HEK293 (cell line): ENCODE measurements around the gene ZNF469.

Experiments
- CTCF ChIA-PET: fragments of 350-600 bp; formaldehyde crosslinking; extraction: SDS; loops from one replicate; lab custom pipeline; 2021; ENCODE audit warnings: antibody characterized with exemption; lab: Yijun Ruan, JAX
- POLR2A ChIA-PET: fragments of 300-600 bp; formaldehyde crosslinking; extraction: SDS; loops from one replicate; lab custom pipeline; 2020; ENCODE audit warnings: antibody characterized with exemption, inconsistent platforms; lab: Yijun Ruan, JAX
- H3K27ac ChIP-seq: fragments of 200-500 bp; sonication (Bioruptor generic); 2 replicates; pipeline ENCODE4 v1.5.1; 2014; ENCODE audit warnings: low read depth, low read length, control low read depth, inconsistent platforms; ENCODE audit errors: extremely low read depth
- H3K36me3 ChIP-seq, 2 experiments: fragments of 200-500 bp in 1 of 2; sonication (Bioruptor generic) in 1 of 2; 1 replicate in 1 of 2; 2 replicates in 1 of 2; pipeline ENCODE4 v1.5.1; 2014 to 2017; ENCODE audit warnings: inconsistent platforms in 2 of 2, low read length in 2 of 2; ENCODE audit not compliant: control insufficient read depth in 2 of 2, insufficient read depth in 1 of 2
- H3K4me1 ChIP-seq: fragments of 200-500 bp; sonication (Bioruptor generic); 2 replicates; pipeline ENCODE4 v1.5.1; 2014; ENCODE audit warnings: mild to moderate bottlenecking, low read length, inconsistent platforms; ENCODE audit not compliant: control insufficient read depth, insufficient read depth
- H3K4me3 ChIP-seq: 2 replicates; pipeline ENCODE4 v1.5.1; 2011; ENCODE audit warnings: low read depth, mild to moderate bottlenecking, control low read depth, low read length, moderate library complexity
- H3K9me3 ChIP-seq: fragments of 200-500 bp; sonication (Bioruptor generic); 2 replicates; pipeline ENCODE4 v1.5.1; 2014; ENCODE audit warnings: low read depth, low read length, inconsistent platforms; ENCODE audit not compliant: control insufficient read depth, insufficient read depth
- GFI1B ChIP-seq: fragments of 450-650 bp; formaldehyde crosslinking; IDR thresholded peaks from 2 replicates; pipeline ENCODE4 v1.5.1; 2016; ENCODE audit warnings: missing biosample characterization, missing genetic modification characterization
- HIC1 ChIP-seq: fragments of 450-650 bp; formaldehyde crosslinking; IDR thresholded peaks from 2 replicates; pipeline ENCODE4 v1.5.1; 2016; ENCODE audit warnings: missing biosample characterization, missing genetic modification characterization
- HOXA7 ChIP-seq: sonication (generic); formaldehyde crosslinking; IDR thresholded peaks from 2 replicates; pipeline ENCODE4 v1.8.1; 2022; ENCODE audit warnings: missing genetic modification reagents, borderline replicate concordance
- REST ChIP-seq: fragments of 450-650 bp; formaldehyde crosslinking; IDR thresholded peaks from 2 replicates; pipeline ENCODE4 v1.5.1; 2016; ENCODE audit warnings: missing biosample characterization, missing genetic modification characterization
- SCRT1 ChIP-seq: fragments of 450-650 bp; formaldehyde crosslinking; IDR thresholded peaks from 2 replicates; pipeline ENCODE4 v1.5.1; 2016; ENCODE audit warnings: missing biosample characterization, missing genetic modification characterization, borderline replicate concordance
- ZNF211 ChIP-seq: fragments of 450-650 bp; formaldehyde crosslinking; IDR thresholded peaks from 2 replicates; pipeline ENCODE4 v1.5.1; 2016; ENCODE audit warnings: low read depth, missing biosample characterization, missing genetic modification characterization
- ZNF223 ChIP-seq: fragments of 450-650 bp; formaldehyde crosslinking; IDR thresholded peaks from 2 replicates; pipeline ENCODE4 v1.5.1; 2016; ENCODE audit warnings: missing biosample characterization, missing genetic modification characterization
- ZNF239 ChIP-seq: fragments of 450-650 bp; formaldehyde crosslinking; IDR thresholded peaks from 2 replicates; pipeline ENCODE4 v1.5.1; 2016; ENCODE audit warnings: missing biosample characterization, missing genetic modification characterization
- ZNF311 ChIP-seq: fragments of 450-650 bp; formaldehyde crosslinking; IDR thresholded peaks from 2 replicates; pipeline ENCODE4 v1.5.1; 2017; ENCODE audit warnings: missing biosample characterization, missing genetic modification characterization, borderline replicate concordance
- ZNF354C ChIP-seq: fragments of 450-650 bp; formaldehyde crosslinking; IDR thresholded peaks from 2 replicates; pipeline ENCODE4 v1.5.1; 2016; ENCODE audit warnings: missing biosample characterization, missing genetic modification characterization, low read depth, borderline replicate concordance
- ZNF398 ChIP-seq: fragments of 450-650 bp; formaldehyde crosslinking; IDR thresholded peaks from 2 replicates; pipeline ENCODE4 v1.5.1; 2017; ENCODE audit warnings: missing biosample characterization, missing genetic modification characterization
- ZNF548 ChIP-seq: fragments of 450-650 bp; formaldehyde crosslinking; IDR thresholded peaks from 2 replicates; pipeline ENCODE4 v1.5.1; 2016; ENCODE audit warnings: missing biosample characterization, missing genetic modification characterization
- ZNF549 ChIP-seq: fragments of 450-650 bp; IDR thresholded peaks from 2 replicates; pipeline ENCODE4 v1.5.1; 2018; ENCODE audit warnings: missing biosample characterization, missing genetic modification characterization, mild to moderate bottlenecking, inconsistent platforms, moderate library complexity
- ZNF555 ChIP-seq: fragments of 450-650 bp; formaldehyde crosslinking; conservative IDR thresholded peaks from 2 replicates; pipeline ENCODE4 v1.5.1; 2017; ENCODE audit warnings: missing biosample characterization, mild to moderate bottlenecking, missing genetic modification characterization, inconsistent platforms
- ZNF560 ChIP-seq: fragments of 450-650 bp; formaldehyde crosslinking; IDR thresholded peaks from 2 replicates; pipeline ENCODE4 v1.5.1; 2017; ENCODE audit warnings: missing biosample characterization, missing genetic modification characterization, borderline replicate concordance
- ZNF645 ChIP-seq: fragments of 450-650 bp; formaldehyde crosslinking; IDR thresholded peaks from 2 replicates; pipeline ENCODE4; 2016; ENCODE audit warnings: missing biosample characterization, missing genetic modification characterization
- ZNF677 ChIP-seq: fragments of 450-650 bp; IDR thresholded peaks from 2 replicates; pipeline ENCODE4 v1.5.0; 2018; ENCODE audit warnings: missing biosample characterization, mild to moderate bottlenecking, missing genetic modification characterization, moderate library complexity
- ZNF692 ChIP-seq: fragments of 450-650 bp; formaldehyde crosslinking; IDR thresholded peaks from 2 replicates; pipeline ENCODE4 v1.5.1; 2016; ENCODE audit warnings: missing biosample characterization, missing genetic modification characterization
- ZSCAN30 ChIP-seq: fragments of 450-650 bp; IDR thresholded peaks from 2 replicates; pipeline ENCODE4 v1.5.1; 2018; ENCODE audit warnings: missing biosample characterization, mild to moderate bottlenecking, missing genetic modification characterization, moderate library complexity
- ZSCAN4 ChIP-seq: fragments of 450-650 bp; formaldehyde crosslinking; IDR thresholded peaks from 2 replicates; pipeline ENCODE4 v1.5.1; 2017; ENCODE audit warnings: missing biosample characterization, missing genetic modification characterization
- ZSCAN5A ChIP-seq: fragments of 450-650 bp; formaldehyde crosslinking; IDR thresholded peaks from 2 replicates; pipeline ENCODE4 v1.5.1; 2016; ENCODE audit warnings: missing biosample characterization, missing genetic modification characterization

ZNF469 gene

GRCh38 chr16:88354229-88355092 is 28.3 kb upstream of the ZNF469 start (continued):
- TF ChIP-seq ZNF548 (tag by site-specific recombination) = no peak
- TF ChIP-seq ZSCAN5A = no peak
- TF ChIP-seq ZNF692 (tag by site-specific recombination) = no peak
- TF ChIP-seq ZNF223 (tag by site-specific recombination) = no peak
- TF ChIP-seq HIC1 (tag by site-specific recombination) = no peak
- no peak for TF ChIP-seq ZNF555 (tag by site-specific recombination)
- no peak for TF ChIP-seq ZNF560 (tag by site-specific recombination)
- no peak for TF ChIP-seq ZNF645 (tag by site-specific recombination)

GRCh38 chr16:88355093-88355388 is 27.7 kb upstream of the ZNF469 start:
- POLR2A ChIA-PET = no interaction called here
- Histone ChIP-seq H3K27ac (no peak overlapping the region), H3K4me3 (no peak overlapping the region), H3K4me1 (no peaks in the 10 kb centered on the region), H3K9me3 (no peaks in the 10 kb centered on the region), H3K36me3 (no peaks in the 10 kb centered on the region)
- CTCF ChIA-PET = no interaction called here
- TF ChIP-seq ZSCAN4 (tag by site-specific recombination) = no peak
- TF ChIP-seq ZNF645 (tag by site-specific recombination) = no peak
- no peak for TF ChIP-seq ZNF239 (tag by site-specific recombination)
- no peak for TF ChIP-seq SCRT1 (tag by site-specific recombination)
- TF ChIP-seq GFI1B = no peak
- no peak for TF ChIP-seq ZNF211 (tag by site-specific recombination)
- TF ChIP-seq REST (tag by site-specific recombination) = no peak
- TF ChIP-seq ZNF311 = no peak
- TF ChIP-seq ZNF398 (tag by site-specific recombination) = no peak
- no peak for TF ChIP-seq HOXA7 (CRISPR knock-in tag)
- TF ChIP-seq ZSCAN30 (tag by site-specific recombination) = no peak
- no peak for TF ChIP-seq ZNF549 (tag by site-specific recombination)
- TF ChIP-seq ZNF354C = no peak
- TF ChIP-seq ZNF677 (tag by site-specific recombination) = no peak
